ENCODE data around the gene BICC1.

Gene BICC1

GRCh38 chr10:58785354-58785753 is 272.7 kb downstream of the BICC1 start:
- no peak for DNase-seq

- DNase-seq, result no peak
These were observed 278.5 kb downstream of the BICC1 start for GRCh38 chr10:58791137-58791536.

DNA sequence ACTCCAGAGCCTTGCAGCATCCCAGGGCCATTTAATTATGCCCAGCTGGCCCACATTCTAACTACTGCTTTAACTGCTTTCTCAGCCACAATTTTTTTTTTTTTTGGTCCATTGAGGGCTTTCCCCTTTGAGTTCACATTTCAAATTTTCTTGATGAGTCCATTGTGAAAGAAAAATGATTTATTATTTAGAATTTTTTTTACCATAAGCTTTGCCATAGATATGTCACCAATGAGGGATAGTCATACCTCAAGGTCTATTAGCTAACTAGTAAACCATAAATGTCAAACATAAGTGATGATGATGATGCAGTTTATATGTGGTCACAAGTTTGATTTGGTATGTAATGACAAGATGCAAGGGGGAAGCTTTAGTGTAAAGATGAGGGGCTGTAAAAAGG is 282.9 kb downstream of the BICC1 start:
- DNase-seq, result no peak

DNA sequence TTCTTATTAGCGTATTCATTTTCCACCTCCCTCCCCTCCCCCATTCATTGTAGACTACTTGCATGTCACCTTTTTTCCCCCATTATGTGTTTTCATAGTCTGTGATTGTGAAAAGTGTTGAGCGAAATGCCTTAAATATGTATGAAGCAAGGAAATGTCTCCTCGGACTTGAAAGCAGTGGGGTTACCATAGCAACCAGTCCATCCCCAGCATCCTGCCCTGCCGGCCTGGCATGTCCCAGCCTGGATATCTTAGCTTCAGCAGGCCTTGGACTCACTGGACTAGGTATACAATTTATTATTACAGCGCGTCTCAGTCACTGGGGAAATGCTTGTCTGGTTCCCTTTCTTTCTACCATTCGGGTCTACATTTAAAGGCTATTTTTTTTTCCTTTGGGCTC is 283.6 kb downstream of the BICC1 start:
- no peak for DNase-seq

DNA sequence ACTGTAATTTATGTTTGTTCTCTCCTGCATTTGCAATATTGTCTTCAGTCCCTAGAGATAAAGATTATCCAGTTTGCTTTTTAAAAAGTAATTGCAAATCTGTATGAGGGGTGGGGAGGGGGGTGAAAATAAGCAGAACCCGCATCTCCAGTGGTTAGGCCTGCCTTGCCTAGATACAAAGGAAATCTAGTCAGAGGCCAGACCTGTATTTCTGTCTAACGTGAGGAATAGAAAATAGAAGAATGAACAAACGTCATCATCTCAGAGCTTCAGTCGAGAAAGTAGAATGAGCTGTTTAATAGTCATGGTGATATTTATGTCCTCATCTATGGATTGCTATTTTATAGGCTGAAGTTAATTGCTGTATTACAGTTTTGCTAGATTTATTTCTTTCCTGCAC is 284.2 kb downstream of the BICC1 start:
- no peak for DNase-seq

GRCh38 chr10:58797356-58797755 is 284.7 kb downstream of the BICC1 start:
- DNase-seq, result peak in 1 of 2 experiments; percentile 3

GRCh38 chr10:58802047-58802446 is 289.4 kb downstream of the BICC1 start:
- no peak for DNase-seq

DNA sequence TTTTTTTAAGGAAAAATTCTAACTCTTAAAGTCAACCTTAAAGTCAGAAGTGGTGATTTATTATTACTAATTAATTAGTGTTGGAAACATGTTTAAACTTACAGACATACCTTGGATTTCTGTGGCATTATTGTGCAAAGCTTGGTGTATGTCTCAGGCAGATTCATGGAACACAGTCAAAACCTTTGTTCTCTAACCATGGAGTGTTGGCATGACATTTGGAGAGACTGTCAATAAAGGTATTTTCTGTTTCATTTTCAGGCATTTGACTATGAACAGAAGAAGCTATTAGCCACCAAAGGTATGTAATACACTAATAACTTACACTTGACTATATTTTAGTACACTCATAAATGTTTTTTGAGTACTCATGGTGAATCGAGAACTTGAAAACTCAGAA is 293.7 kb downstream of the BICC1 start:
- DNase-seq, result no peak

DNA sequence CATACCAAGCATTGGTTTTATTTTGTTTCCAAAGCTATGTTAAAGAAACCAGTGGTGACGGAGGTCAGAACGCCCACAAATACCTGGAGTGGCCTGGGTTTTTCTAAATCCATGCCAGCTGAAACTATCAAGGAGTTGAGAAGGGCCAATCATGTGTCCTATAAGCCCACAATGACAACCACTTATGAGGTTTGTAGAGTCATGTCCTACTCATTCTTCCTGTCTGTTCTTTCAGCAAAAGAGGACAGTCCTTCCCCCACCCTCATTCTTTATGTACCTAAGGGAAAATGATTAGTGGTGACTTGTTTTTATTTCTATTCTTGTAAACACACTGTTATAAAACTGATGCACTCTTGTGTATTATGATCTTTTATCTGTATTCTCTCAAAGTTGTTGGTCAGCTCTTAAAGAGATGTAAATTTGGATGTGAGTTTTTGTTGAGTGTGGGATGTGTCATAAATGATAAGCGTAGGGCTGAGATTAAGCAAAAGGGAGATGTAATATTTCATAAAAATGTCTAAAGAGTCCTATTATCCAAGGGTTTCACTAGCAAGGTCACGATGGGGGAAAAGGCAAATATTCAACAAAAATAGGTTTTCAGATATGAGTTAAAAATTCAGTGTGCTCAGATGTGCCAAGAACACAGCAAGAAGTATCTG is 294.4 kb downstream of the BICC1 start:
- DNase-seq, result no peak

GRCh38 chr10:58807629-58808022 is 295.0 kb downstream of the BICC1 start:
- DNase-seq, result no peak

GRCh38 chr10:58810751-58811150 is 298.1 kb downstream of the BICC1 start:
- DNase-seq, result no peak

- no peak for DNase-seq
These were observed 300.9 kb downstream of the BICC1 start for GRCh38 chr10:58813573-58813972.

GRCh38 chr10:58817201-58817846 is 304.7 kb downstream of the BICC1 start:
- no peak for DNase-seq

GRCh38 chr10:58818900-58819299 is 306.2 kb downstream of the BICC1 start:
- peak in 1 of 2 experiments; percentile 3 for DNase-seq

DNA sequence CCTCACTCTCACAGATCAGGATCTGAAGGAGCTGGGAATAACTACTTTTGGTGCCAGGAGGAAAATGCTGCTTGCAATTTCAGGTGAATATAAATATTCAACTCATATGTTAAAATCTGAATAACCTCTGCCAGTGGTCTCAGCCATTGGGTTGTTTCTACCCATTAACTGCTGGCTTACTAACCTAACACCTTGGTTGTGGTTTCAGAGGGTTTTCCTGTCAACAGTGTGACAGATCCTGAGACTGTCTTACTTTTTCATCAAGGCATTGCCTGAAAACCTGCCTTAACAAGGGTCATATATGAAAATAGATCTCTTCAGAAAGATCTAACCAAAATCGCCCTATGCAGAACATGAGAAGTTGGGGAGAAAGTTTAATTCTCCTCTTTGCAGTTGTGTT is 307.7 kb downstream of the BICC1 start:
- no peak for DNase-seq

GRCh38 chr10:58820861-58821751 is 308.4 kb downstream of the BICC1 start:
- no peak for DNase-seq

- DNase-seq, result no peak
These were observed 309.0 kb downstream of the BICC1 start for GRCh38 chr10:58821752-58822056.

GRCh38 chr10:58823983-58824382 is 311.3 kb downstream of the BICC1 start:
- no peak for DNase-seq

- no peak for DNase-seq
These were observed 311.7 kb downstream of the BICC1 start for GRCh38 chr10:58824396-58824795.

GRCh38 chr10:58826694-58827093 is 314.0 kb downstream of the BICC1 start:
- no peak for DNase-seq

DNA sequence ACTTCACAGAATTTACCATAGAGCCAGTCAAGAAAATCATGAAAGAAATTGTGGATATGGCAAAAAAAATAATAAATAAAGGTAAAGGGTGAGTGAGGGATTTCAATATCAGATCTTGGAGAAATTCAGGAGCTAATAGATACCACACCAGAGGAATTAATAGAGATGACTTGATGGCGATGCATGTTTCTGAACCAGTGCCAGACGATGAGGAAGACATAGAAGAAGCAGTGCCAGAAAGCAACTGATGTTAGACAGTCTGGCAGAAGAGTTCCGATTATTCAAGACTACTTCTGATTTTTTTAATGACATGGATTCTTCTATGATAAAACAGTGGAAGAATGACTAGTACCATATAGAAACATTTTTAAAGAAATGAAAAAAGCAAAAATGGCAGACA is 314.7 kb downstream of the BICC1 start:
- DNase-seq, result no peak

DNA sequence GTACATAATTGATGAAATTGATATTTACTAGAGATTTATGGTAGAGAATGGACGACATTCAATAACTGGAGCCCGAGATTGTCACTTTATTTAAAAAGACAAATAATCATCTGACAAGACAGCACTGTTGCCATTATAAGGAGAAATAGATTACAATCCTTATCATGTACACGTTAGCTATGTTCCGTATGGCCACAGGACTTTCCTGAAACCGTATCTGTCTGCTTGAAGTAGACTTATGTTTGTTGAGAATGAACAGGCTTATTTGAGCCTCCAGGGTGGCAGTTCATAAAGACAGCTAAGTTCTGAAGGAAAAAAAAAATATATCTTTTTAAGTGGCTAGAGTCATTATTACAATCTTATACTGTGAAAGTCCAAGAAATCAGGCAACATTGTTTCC is 317.2 kb downstream of the BICC1 start:
- DNase-seq, result no peak

GRCh38 chr10:58830697-58831096 is 318.0 kb downstream of the BICC1 start:
- DNase-seq, result no peak
